Measurements from ENCODE around the gene IFITM10.

Gene IFITM10

GRCh38 chr11:1763336-1763795 lies 13.0 kb upstream of the IFITM10 start:
- no peaks in the 10 kb centered on the region for H3K9me2 ChIP-seq (replicated peaks; ENCODE audit: insufficient read depth, low read length)
- H3K9ac ChIP-seq (ENCODE audit: low read length) = peak overlapping the region; percentile 74
- no peak overlapping the region for H3K27ac ChIP-seq (ENCODE audit: low read depth, low read length)
- H2AFZ ChIP-seq (ENCODE audit: low read depth, low read length, severe bottlenecking) = peak overlapping the region; percentile 92
- H3K36me3 ChIP-seq (ENCODE audit: low read length) = no peaks in the 10 kb centered on the region
- H3K79me2 ChIP-seq (ENCODE audit: insufficient read depth, low read length) = no peaks in the 10 kb centered on the region
- peak overlapping the region; percentile 70 for H3K4me2 ChIP-seq (ENCODE audit: low read depth, low read length, poor library complexity, severe bottlenecking)
- H3K27me3 ChIP-seq (ENCODE audit: low read length) = no peaks in the 10 kb centered on the region
- H3F3A ChIP-seq (ENCODE audit: insufficient read depth) = no peaks in the 10 kb centered on the region
- peak overlapping the region; percentile 86 for H3K4me3 ChIP-seq (ENCODE audit: insufficient read depth, low read length, poor library complexity, severe bottlenecking)
- TF ChIP-seq CTCF (IDR thresholded peaks at IDR 0.05; ENCODE audit: insufficient read depth, low read length, poor library complexity, severe bottlenecking) (no peak), EZH2phosphoT487 (conservative IDR thresholded peaks at IDR 0.05; ENCODE audit: low read length) (no peak)
- H4K20me1 ChIP-seq (ENCODE audit: low read depth, low read length) = no peaks in the 10 kb centered on the region
- no peaks in the 10 kb centered on the region for H3K9me3 ChIP-seq (ENCODE audit: insufficient read depth, low read length)

GRCh38 chr11:1762537-1763302 lies 12.3 kb upstream of the IFITM10 start:
- H3K4me3 ChIP-seq (ENCODE audit: insufficient read depth, low read length, poor library complexity, severe bottlenecking) = peak overlapping the region; percentile 86
- no peaks in the 10 kb centered on the region for H3K79me2 ChIP-seq (ENCODE audit: insufficient read depth, low read length)
- H2AFZ ChIP-seq (ENCODE audit: low read depth, low read length, severe bottlenecking) = no peak overlapping the region
- H3K9me2 ChIP-seq (replicated peaks; ENCODE audit: insufficient read depth, low read length) = no peaks in the 10 kb centered on the region
- no peaks in the 10 kb centered on the region for H3K36me3 ChIP-seq (ENCODE audit: low read length)
- peak overlapping the region; percentile 74 for H3K9ac ChIP-seq (ENCODE audit: low read length)
- no peaks in the 10 kb centered on the region for H4K20me1 ChIP-seq (ENCODE audit: low read depth, low read length)
- peak overlapping the region; percentile 70 for H3K4me2 ChIP-seq (ENCODE audit: low read depth, low read length, poor library complexity, severe bottlenecking)
- no peak for TF ChIP-seq CTCF (IDR thresholded peaks at IDR 0.05; ENCODE audit: insufficient read depth, low read length, poor library complexity, severe bottlenecking)
- TF ChIP-seq EZH2phosphoT487 (conservative IDR thresholded peaks at IDR 0.05; ENCODE audit: low read length) = no peak
- H3F3A ChIP-seq (ENCODE audit: insufficient read depth) = no peaks in the 10 kb centered on the region
- no peaks in the 10 kb centered on the region for H3K9me3 ChIP-seq (ENCODE audit: insufficient read depth, low read length)
- H3K27me3 ChIP-seq (ENCODE audit: low read length) = no peaks in the 10 kb centered on the region
- no peak overlapping the region for H3K27ac ChIP-seq (ENCODE audit: low read depth, low read length)

GRCh38 chr11:1761857-1762536 lies 11.6 kb upstream of the IFITM10 start:
- no peak overlapping the region for H2AFZ ChIP-seq (ENCODE audit: low read depth, low read length, severe bottlenecking)
- no peak overlapping the region for H3K9ac ChIP-seq (ENCODE audit: low read length)
- no peaks in the 10 kb centered on the region for H3K36me3 ChIP-seq (ENCODE audit: low read length)
- no peaks in the 10 kb centered on the region for H3K9me2 ChIP-seq (replicated peaks; ENCODE audit: insufficient read depth, low read length)
- TF ChIP-seq CTCF (IDR thresholded peaks at IDR 0.05; ENCODE audit: insufficient read depth, low read length, poor library complexity, severe bottlenecking) (no peak), EZH2phosphoT487 (conservative IDR thresholded peaks at IDR 0.05; ENCODE audit: low read length) (no peak)
- H3K4me3 ChIP-seq (ENCODE audit: insufficient read depth, low read length, poor library complexity, severe bottlenecking) = no peak overlapping the region
- no peaks in the 10 kb centered on the region for H4K20me1 ChIP-seq (ENCODE audit: low read depth, low read length)
- no peak overlapping the region for H3K4me2 ChIP-seq (ENCODE audit: low read depth, low read length, poor library complexity, severe bottlenecking)
- no peaks in the 10 kb centered on the region for H3F3A ChIP-seq (ENCODE audit: insufficient read depth)
- H3K79me2 ChIP-seq (ENCODE audit: insufficient read depth, low read length) = no peaks in the 10 kb centered on the region
- H3K27ac ChIP-seq (ENCODE audit: low read depth, low read length) = no peak overlapping the region
- no peaks in the 10 kb centered on the region for H3K27me3 ChIP-seq (ENCODE audit: low read length)
- no peaks in the 10 kb centered on the region for H3K9me3 ChIP-seq (ENCODE audit: insufficient read depth, low read length)
